ENCODE measurements around the gene NES. TPM values are rescaled to one million over a fixed set of nuclear protein-coding genes. Genes with fewer than 3 reads are reported as not detected.

The NES gene
- total RNA-seq, 1 experiment from 2014 or later, result 168 TPM

- Histone ChIP-seq H3K56ac (ENCODE audit: insufficient read length, low read depth, low read length) (no peak overlapping the region), H4K5ac (ENCODE audit: insufficient read length, low read depth, low read length) (no peak overlapping the region), H3K23ac (ENCODE audit: insufficient read length, low read depth, low read length) (no peak overlapping the region), H3K4me2 (ENCODE audit: insufficient read depth, insufficient read length, low read length) (no peak overlapping the region), H3K79me1 (ENCODE audit: insufficient read depth, low read depth, low read length, poor library complexity, severe bottlenecking) (no peaks in the 10 kb centered on the region), H2AK5ac (ENCODE audit: insufficient read length, low read length) (no peak overlapping the region), H2BK5ac (ENCODE audit: insufficient read length, low read length) (no peak overlapping the region), H3K27ac (ENCODE audit: insufficient read length, low read depth, low read length) (no peak overlapping the region), H3K9ac (ENCODE audit: extremely low read depth, insufficient read length, low read length) (no peak overlapping the region), H3K4me1 (ENCODE audit: insufficient read depth, low read length) (peaks cover 4% of the 10 kb centered on the region; the same call in 1 of the 2 replicates), H3K14ac (ENCODE audit: insufficient read depth, low read length) (no peak overlapping the region), H4K91ac (ENCODE audit: insufficient read length, low read depth, low read length) (no peak overlapping the region), H4K20me1 (ENCODE audit: control insufficient read depth, insufficient read depth, insufficient read length) (no peaks in the 10 kb centered on the region), H2BK20ac (ENCODE audit: low read depth, low read length, poor library complexity, severe bottlenecking) (no peak overlapping the region), H2BK15ac (ENCODE audit: low read depth, low read length) (no peak overlapping the region), H3K9me3 (ENCODE audit: control insufficient read depth, low read depth, low read length) (no peaks in the 10 kb centered on the region), H3K23me2 (ENCODE audit: insufficient read length, low read depth, low read length, poor library complexity, severe bottlenecking) (peaks cover 11% of the 10 kb centered on the region), H3K79me2 (ENCODE audit: insufficient read depth, low read length) (no peaks in the 10 kb centered on the region), H2BK12ac (ENCODE audit: insufficient read length, low read depth, low read length) (no peak overlapping the region), H4K8ac (replicated peaks; ENCODE audit: insufficient read length, low read depth, low read length) (no peak overlapping the region), H2AFZ (ENCODE audit: low read length) (no peak overlapping the region), H3K4ac (ENCODE audit: low read depth, low read length) (no peak overlapping the region), H3K27me3 (ENCODE audit: insufficient read depth, low read length) (peaks cover 10% of the 10 kb centered on the region; the same call in 1 of the 2 replicates), H3T11ph (ENCODE audit: low read length) (no peak overlapping the region), H3K18ac (ENCODE audit: insufficient read length, low read depth, low read length) (no peak overlapping the region), H2BK120ac (ENCODE audit: low read depth, low read length, poor library complexity, severe bottlenecking) (no peak overlapping the region)
- no peak for TF ChIP-seq CTCF (conservative IDR thresholded peaks at IDR 0.05)
- DNase-seq, result no peak
- WGBS (ENCODE audit: extremely low coverage, insufficient read length, low lambda C conversion rate), result no CpG with 5 or more reads among the region's 3 CpGs
- H3K27me3 Mint-ChIP-seq (ENCODE audit: low read depth), result peaks cover 96% of the 10 kb centered on the region
- H3K9me3 Mint-ChIP-seq, result no peaks in the 10 kb centered on the region; a peak in 1 of 5 replicates
- peaks cover 21 to 24% of the 10 kb centered on the region in 2 experiments for H3K4me1 Mint-ChIP-seq
- peak overlapping the region in 1 of 3 experiments; percentile 31; a peak in 1 of 7 replicates for H3K27ac Mint-ChIP-seq
- no peak overlapping the region for H3K4me3 Mint-ChIP-seq
- H3K36me3 Mint-ChIP-seq (ENCODE audit: insufficient read depth in 1 of 3, low read depth in 3 of 3), result no peaks in the 10 kb centered on the region
Observed at GRCh38 chr1:156645056-156645455, 32.2 kb downstream of the NES start.

All from H9 (cell line).